ENCODE data around the gene CCDC74B. TPM values are rescaled to one million over a fixed set of nuclear protein-coding genes. Genes with fewer than 3 reads are reported as not detected.
"Not testable (repeated sequence)": the region's sequence is repeated elsewhere in the genome, so short reads cannot be mapped to it uniquely, and the experiment has no call there.

The CCDC74B gene
- total RNA-seq, 1 donor from 2014 or later: 1.2 TPM

- H3K4me3 Mint-ChIP-seq: peak within 1 kb of the TSS; percentile 93
- H3K4me1 Mint-ChIP-seq: not testable (repeated sequence)
- intact Hi-C loops (cut with micrococcal nuclease): loop anchor here (1.0 to 5.0 kb wide), 5 partner anchors 37 to 1310 kb away; partner anchors contain the start of genes CCDC74B, IMP4 and MZT2A
Measured at GRCh38 chr2:130181880-130182682, 37.2 kb upstream of the CCDC74B start, which contains the start of gene MZT2B. MZT2B (plus strand) TSS chr2:130182262; CDS start chr2:130182283, 21 bp downstream.

GRCh38 chr2:130181325-130181879 lies 36.5 kb upstream of the CCDC74B start, which contains the start of gene SMPD4:
SMPD4 (minus strand) TSS chr2:130181602; CDS start chr2:130176592, 5,010 bp downstream.
- peak within 1 kb of the TSS; percentile 93 for H3K4me3 Mint-ChIP-seq
- intact Hi-C loops (cut with micrococcal nuclease): loop anchor here (1.0 to 5.0 kb wide), 4 partner anchors 36 to 1311 kb away; partner anchors contain the start of genes CCDC74B, IMP4 and MZT2A
- peak; percentile 99 for DNase-seq
- peaks cover 15% of the 10 kb centered on the region for H3K36me3 Mint-ChIP-seq (ENCODE audit: low read depth)
- H3K27me3 Mint-ChIP-seq: no peaks in the 10 kb centered on the region
- no peaks in the 10 kb centered on the region for H3K9me3 Mint-ChIP-seq
- H3K4me1 Mint-ChIP-seq: peaks cover 7% of the 10 kb centered on the region
- H3K27ac Mint-ChIP-seq: peak within 1 kb of the TSS; percentile 96

More at GRCh38 chr2:130181880-130182682, 37.2 kb upstream of the CCDC74B start, which contains the start of gene MZT2B:
- DNase-seq: peak; percentile 98
- peaks cover 17% of the 10 kb centered on the region for H3K36me3 Mint-ChIP-seq (ENCODE audit: low read depth)
- H3K27me3 Mint-ChIP-seq, H3K9me3 Mint-ChIP-seq: not testable (repeated sequence)
- H3K27ac Mint-ChIP-seq: peak within 1 kb of the TSS; percentile 96

GRCh38 chr2:130180404-130181324 lies 35.8 kb upstream of the CCDC74B start:
- Mint-ChIP-seq H3K36me3 (ENCODE audit: low read depth) (peaks cover 15% of the 10 kb centered on the region), H3K4me3 (peak overlapping the region; percentile 93)
- intact Hi-C loops (cut with micrococcal nuclease): loop anchor here (1.0 to 5.0 kb wide), 4 partner anchors 35 to 1312 kb away; partner anchors contain the start of genes CCDC74B, IMP4 and MZT2A

GRCh38 chr2:130174866-130175265 lies 30.0 kb upstream of the CCDC74B start:
- not testable (repeated sequence) for H3K27ac Mint-ChIP-seq

More at GRCh38 chr2:130180404-130181324, 35.8 kb upstream of the CCDC74B start:
- H3K27me3 Mint-ChIP-seq, DNase-seq, H3K4me1 Mint-ChIP-seq, H3K9me3 Mint-ChIP-seq: not testable (repeated sequence)
- H3K27ac Mint-ChIP-seq: peak overlapping the region; percentile 96

GRCh38 chr2:130169896-130170295 lies 25.0 kb upstream of the CCDC74B start:
- no peak overlapping the region for H3K27ac Mint-ChIP-seq
- no peaks in the 10 kb centered on the region for H3K9me3 Mint-ChIP-seq
- H3K36me3 Mint-ChIP-seq (ENCODE audit: low read depth): peaks cover 44% of the 10 kb centered on the region
- peaks cover 12% of the 10 kb centered on the region for H3K4me1 Mint-ChIP-seq
- no peaks in the 10 kb centered on the region for H3K27me3 Mint-ChIP-seq
- no peak for DNase-seq
- intact Hi-C loops (cut with micrococcal nuclease): no loop called here
- H3K4me3 Mint-ChIP-seq: peak overlapping the region; percentile 32

More at GRCh38 chr2:130174866-130175265, 30.0 kb upstream of the CCDC74B start:
- H3K27me3 Mint-ChIP-seq; DNase-seq; H3K9me3 Mint-ChIP-seq; H3K4me1 Mint-ChIP-seq; H3K4me3 Mint-ChIP-seq; intact Hi-C loops (cut with micrococcal nuclease): not testable (repeated sequence)
- H3K36me3 Mint-ChIP-seq (ENCODE audit: low read depth): peaks cover 32% of the 10 kb centered on the region

GRCh38 chr2:130169163-130169562 lies 24.3 kb upstream of the CCDC74B start:
- Mint-ChIP-seq H3K4me1 (peaks cover 12% of the 10 kb centered on the region), H3K36me3 (ENCODE audit: low read depth) (peaks cover 51% of the 10 kb centered on the region), H3K4me3 (peak overlapping the region; percentile 9), H3K27ac (peak overlapping the region; percentile 64)
- H3K9me3 Mint-ChIP-seq; H3K27me3 Mint-ChIP-seq; DNase-seq; intact Hi-C loops (cut with micrococcal nuclease): not testable (repeated sequence)

- H3K27me3 Mint-ChIP-seq; H3K27ac Mint-ChIP-seq; DNase-seq; H3K4me3 Mint-ChIP-seq; intact Hi-C loops (cut with micrococcal nuclease); H3K9me3 Mint-ChIP-seq: not testable (repeated sequence)
- peaks cover 12% of the 10 kb centered on the region for H3K4me1 Mint-ChIP-seq
- H3K36me3 Mint-ChIP-seq (ENCODE audit: low read depth): peaks cover 41% of the 10 kb centered on the region
Measured at GRCh38 chr2:130166611-130167010, 21.7 kb upstream of the CCDC74B start.

GRCh38 chr2:130165293-130166016 lies 20.5 kb upstream of the CCDC74B start:
- H3K4me3 Mint-ChIP-seq: no peak overlapping the region
- no peak for DNase-seq
- intact Hi-C loops (cut with micrococcal nuclease): no loop called here
- H3K27ac Mint-ChIP-seq: no peak overlapping the region
- H3K4me1 Mint-ChIP-seq: peaks cover 12% of the 10 kb centered on the region
- H3K36me3 Mint-ChIP-seq (ENCODE audit: low read depth): peaks cover 39% of the 10 kb centered on the region
- no peaks in the 10 kb centered on the region for H3K27me3 Mint-ChIP-seq
- no peaks in the 10 kb centered on the region for H3K9me3 Mint-ChIP-seq

- intact Hi-C loops (cut with micrococcal nuclease): no loop called here
- Mint-ChIP-seq H3K27ac (no peak overlapping the region), H3K27me3 (no peaks in the 10 kb centered on the region), H3K36me3 (ENCODE audit: low read depth) (peaks cover 33% of the 10 kb centered on the region), H3K9me3 (no peaks in the 10 kb centered on the region), H3K4me1 (peaks cover 5% of the 10 kb centered on the region), H3K4me3 (no peak overlapping the region)
- no peak for DNase-seq
Measured at GRCh38 chr2:130162968-130163367, 18.1 kb upstream of the CCDC74B start.

GRCh38 chr2:130162486-130162885 lies 17.6 kb upstream of the CCDC74B start:
- H3K27me3 Mint-ChIP-seq; H3K27ac Mint-ChIP-seq; H3K4me1 Mint-ChIP-seq; H3K9me3 Mint-ChIP-seq; H3K4me3 Mint-ChIP-seq; DNase-seq; intact Hi-C loops (cut with micrococcal nuclease): not testable (repeated sequence)
- H3K36me3 Mint-ChIP-seq (ENCODE audit: low read depth): peaks cover 29% of the 10 kb centered on the region

- H3K27me3 Mint-ChIP-seq; H3K4me3 Mint-ChIP-seq; DNase-seq; H3K4me1 Mint-ChIP-seq; intact Hi-C loops (cut with micrococcal nuclease); H3K27ac Mint-ChIP-seq; H3K9me3 Mint-ChIP-seq: not testable (repeated sequence)
- H3K36me3 Mint-ChIP-seq (ENCODE audit: low read depth): peaks cover 26% of the 10 kb centered on the region
Measured at GRCh38 chr2:130160838-130161705, 16.2 kb upstream of the CCDC74B start.

- Mint-ChIP-seq H3K4me1 (peaks cover 5% of the 10 kb centered on the region), H3K9me3 (no peaks in the 10 kb centered on the region), H3K27ac (no peak overlapping the region), H3K27me3 (no peaks in the 10 kb centered on the region), H3K4me3 (no peak overlapping the region), H3K36me3 (ENCODE audit: low read depth) (peaks cover 23% of the 10 kb centered on the region)
- intact Hi-C loops (cut with micrococcal nuclease): no loop called here
- DNase-seq: no peak
Measured at GRCh38 chr2:130160131-130160530, 15.2 kb upstream of the CCDC74B start.

Data from activated CD4-positive, alpha-beta T cell treated with anti-CD3 and anti-CD28 coated beads, Interleukin-2, amount 10 ng/mL, durations not matched to agents 24 days and 14 days (primary cell).